LNCaP clone FGC (cell line): ENCODE results near the gene SLC30A5.

ENCODE experiments used
- DNase-seq: peaks from one replicate; pipeline ENCODE4 v3.0.0-alpha.2; 2011; ENCODE audit warnings: low read depth
- H3K4me3 ChIP-seq: 2 replicates; pipeline ENCODE4 v1.5.1; 2011; ENCODE audit warnings: mild to moderate bottlenecking, low read depth, low read length, control low read depth
- CTCF ChIP-seq: IDR thresholded peaks from 2 replicates; pipeline ENCODE4 v1.5.1; 2012; ENCODE audit warnings: mild to moderate bottlenecking; ENCODE audit not compliant: control insufficient read depth, insufficient read depth; ENCODE audit errors: extremely low read depth

SLC30A5 gene

DNA sequence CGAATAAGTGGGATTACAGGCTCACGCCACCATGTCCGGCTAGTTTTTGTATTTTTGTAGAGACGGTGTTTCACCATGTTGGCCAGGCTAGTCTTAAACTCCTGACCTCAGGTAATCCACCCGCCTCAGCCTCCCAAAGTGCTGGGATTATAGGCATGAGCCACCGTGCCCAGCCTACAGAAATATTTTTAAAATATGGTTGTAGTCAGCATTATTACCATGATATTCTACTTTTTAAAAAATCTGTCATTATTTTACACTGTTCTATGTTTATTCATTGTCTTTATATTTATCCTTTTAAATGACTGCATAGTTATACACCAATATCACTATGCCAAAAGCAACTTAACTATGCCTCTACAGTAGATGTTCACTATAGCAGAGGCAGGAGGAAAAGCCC, 41.6 kb upstream of the SLC30A5 start:
- TF ChIP-seq CTCF, result no peak
- no peak overlapping the region for H3K4me3 ChIP-seq
- DNase-seq, result no peak

GRCh38 chr5:69074664-69075521, 18.9 kb upstream of the SLC30A5 start:
- H3K4me3 ChIP-seq, result no peak overlapping the region
- DNase-seq, result no peak
- TF ChIP-seq CTCF, result no peak

DNA sequence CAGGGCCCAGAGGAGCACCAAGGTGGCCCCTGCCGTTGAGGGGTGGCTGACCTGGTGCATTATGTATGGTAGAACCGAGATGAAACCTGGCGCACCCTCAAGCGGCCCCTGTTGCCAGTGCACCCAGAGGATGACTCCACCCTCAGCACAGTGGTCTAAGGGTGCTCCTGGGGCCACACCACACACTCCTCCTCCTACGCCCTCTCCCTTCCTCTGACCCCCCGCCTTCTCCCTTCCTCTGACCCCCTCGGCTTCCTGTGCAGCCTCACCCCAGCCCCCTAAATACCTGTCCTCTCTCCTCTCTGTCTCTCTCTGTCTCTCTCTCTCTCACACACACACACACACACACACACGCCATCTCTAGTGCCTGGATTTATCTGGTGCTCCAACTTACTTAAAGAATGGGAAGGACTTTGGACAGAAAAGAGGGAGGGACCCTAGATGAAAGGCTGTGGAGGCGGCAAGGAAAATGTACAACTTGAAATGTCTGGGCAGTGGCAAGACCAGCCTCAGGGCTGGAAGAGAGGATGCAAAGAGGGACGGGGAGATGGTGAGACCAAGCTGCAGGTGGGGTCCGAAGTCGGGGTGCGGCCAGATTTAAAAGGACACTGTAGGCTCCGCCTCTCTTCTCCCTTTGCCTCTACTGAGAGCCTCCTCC, 18.2 kb upstream of the SLC30A5 start:
- TF ChIP-seq CTCF, result no peak
- DNase-seq, result no peak
- no peak overlapping the region for H3K4me3 ChIP-seq

- no peak for DNase-seq
- no peak for TF ChIP-seq CTCF
- H3K4me3 ChIP-seq, result no peak overlapping the region
Observed at GRCh38 chr5:69078921-69079540, 14.8 kb upstream of the SLC30A5 start.

GRCh38 chr5:69079556-69079955, 14.3 kb upstream of the SLC30A5 start:
- TF ChIP-seq CTCF, result no peak
- H3K4me3 ChIP-seq, result no peak overlapping the region
- DNase-seq, result no peak

DNA sequence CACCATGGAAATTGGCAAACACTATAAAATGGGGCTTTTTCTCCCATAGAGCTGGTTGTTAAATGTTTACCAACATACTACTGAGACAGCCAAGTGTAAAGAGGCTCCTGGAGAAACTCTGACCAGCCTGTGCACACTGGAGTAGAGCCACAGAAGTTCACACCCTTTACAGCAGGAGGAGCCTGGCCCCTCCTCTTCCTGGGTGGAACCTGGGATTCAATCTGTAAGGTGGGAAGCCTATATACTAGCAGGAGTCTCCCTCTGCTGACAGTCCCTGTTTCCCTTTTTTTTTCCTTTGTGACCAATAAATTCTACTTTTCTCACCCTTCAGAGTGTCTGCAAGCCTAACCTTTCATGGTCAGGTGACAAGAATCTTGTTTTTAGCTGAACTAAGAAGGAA, 10.4 kb upstream of the SLC30A5 start:
- no peak overlapping the region for H3K4me3 ChIP-seq
- TF ChIP-seq CTCF, result no peak
- peak; percentile 42 for DNase-seq
